HUES6 (cell line): ENCODE results near the gene PRXL2B.

ENCODE experiments used
- H3K27ac ChIP-seq: 2 replicates; pipeline ENCODE4 v1.7.0; 2013; ENCODE audit warnings: low read depth, mild to moderate bottlenecking, low read length, inconsistent platforms
- H3K27me3 ChIP-seq: 2 replicates; pipeline ENCODE4 v1.6.1; 2013; ENCODE audit warnings: low read length; ENCODE audit not compliant: control insufficient read depth, insufficient read depth
- H3K36me3 ChIP-seq: 2 replicates; pipeline ENCODE4 v1.6.1; 2013; ENCODE audit warnings: low read length; ENCODE audit not compliant: control insufficient read depth, insufficient read depth
- H3K4me1 ChIP-seq: 2 replicates; pipeline ENCODE4 v1.6.1; 2013; ENCODE audit warnings: low read length; ENCODE audit not compliant: control insufficient read depth, insufficient read depth
- H3K4me3 ChIP-seq: 2 replicates; pipeline ENCODE4 v1.5.1; 2013; ENCODE audit warnings: low read depth, low read length
- H3K9ac ChIP-seq: one replicate; pipeline ENCODE4 v1.6.1; 2013; ENCODE audit warnings: mild to moderate bottlenecking, low read length
- H3K9me3 ChIP-seq: 2 replicates; pipeline ENCODE4 v1.6.1; 2013; ENCODE audit warnings: low read depth, low read length; ENCODE audit not compliant: control insufficient read depth, insufficient read depth

PRXL2B gene

GRCh38 chr1:2591233-2591580 lies 4.6 kb downstream of the PRXL2B start:
- Histone ChIP-seq H3K4me3 (no peak overlapping the region), H3K9me3 (peaks cover 6% of the 10 kb centered on the region; the same call in 1 of the 2 replicates), H3K36me3 (peaks cover 12% of the 10 kb centered on the region), H3K4me1 (peaks cover 7% of the 10 kb centered on the region; the same call in 1 of the 2 replicates), H3K9ac (no peak overlapping the region), H3K27ac (no peak overlapping the region), H3K27me3 (no peaks in the 10 kb centered on the region)

- Histone ChIP-seq H3K4me3 (no peak overlapping the region), H3K4me1 (peaks cover 7% of the 10 kb centered on the region; the same call in 1 of the 2 replicates), H3K27ac (no peak overlapping the region), H3K9ac (no peak overlapping the region), H3K27me3 (no peaks in the 10 kb centered on the region), H3K9me3 (peaks cover 6% of the 10 kb centered on the region; the same call in 1 of the 2 replicates), H3K36me3 (peaks cover 12% of the 10 kb centered on the region)
Observed at GRCh38 chr1:2591581-2592261, 5.1 kb downstream of the PRXL2B start.

- H3K9me3 ChIP-seq: peaks cover 6% of the 10 kb centered on the region; the same call in 1 of the 2 replicates
- no peaks in the 10 kb centered on the region for H3K27me3 ChIP-seq
- no peak overlapping the region for H3K4me3 ChIP-seq
- no peak overlapping the region for H3K9ac ChIP-seq
- no peak overlapping the region for H3K27ac ChIP-seq
- peaks cover 12% of the 10 kb centered on the region for H3K36me3 ChIP-seq
- peaks cover 3% of the 10 kb centered on the region; the same call in 1 of the 2 replicates for H3K4me1 ChIP-seq
Observed at GRCh38 chr1:2592672-2593071, 6.1 kb downstream of the PRXL2B start.

- no peak overlapping the region for H3K4me3 ChIP-seq
- H3K9me3 ChIP-seq: peaks cover 6% of the 10 kb centered on the region; the same call in 1 of the 2 replicates
- H3K9ac ChIP-seq: no peak overlapping the region
- no peaks in the 10 kb centered on the region for H3K27me3 ChIP-seq
- no peak overlapping the region for H3K27ac ChIP-seq
- no peaks in the 10 kb centered on the region for H3K4me1 ChIP-seq
- H3K36me3 ChIP-seq: peaks cover 12% of the 10 kb centered on the region
Observed at GRCh38 chr1:2593251-2593878, 6.8 kb downstream of the PRXL2B start.

GRCh38 chr1:2594001-2594640 lies 7.5 kb downstream of the PRXL2B start:
- peaks cover 6% of the 10 kb centered on the region; the same call in 1 of the 2 replicates for H3K9me3 ChIP-seq
- peaks cover 5% of the 10 kb centered on the region for H3K36me3 ChIP-seq
- H3K4me3 ChIP-seq: no peak overlapping the region
- no peaks in the 10 kb centered on the region for H3K4me1 ChIP-seq
- no peaks in the 10 kb centered on the region for H3K27me3 ChIP-seq
- no peak overlapping the region for H3K27ac ChIP-seq
- no peak overlapping the region for H3K9ac ChIP-seq

- H3K9ac ChIP-seq: no peak overlapping the region
- no peaks in the 10 kb centered on the region for H3K27me3 ChIP-seq
- no peak overlapping the region for H3K27ac ChIP-seq
- H3K4me3 ChIP-seq: no peak overlapping the region
- peaks cover under 1% of the 10 kb centered on the region for H3K36me3 ChIP-seq
- H3K4me1 ChIP-seq: no peaks in the 10 kb centered on the region
- H3K9me3 ChIP-seq: peaks cover 6% of the 10 kb centered on the region; the same call in 1 of the 2 replicates
Observed at GRCh38 chr1:2594641-2595131, 8.1 kb downstream of the PRXL2B start.

- H3K9me3 ChIP-seq: peaks cover 6% of the 10 kb centered on the region; the same call in 1 of the 2 replicates
- no peaks in the 10 kb centered on the region for H3K27me3 ChIP-seq
- H3K4me3 ChIP-seq: no peak overlapping the region
- H3K9ac ChIP-seq: no peak overlapping the region
- H3K4me1 ChIP-seq: no peaks in the 10 kb centered on the region
- H3K36me3 ChIP-seq: no peaks in the 10 kb centered on the region
- H3K27ac ChIP-seq: no peak overlapping the region
Observed at GRCh38 chr1:2595261-2595811, 8.8 kb downstream of the PRXL2B start.

GRCh38 chr1:2595812-2596529 lies 9.4 kb downstream of the PRXL2B start:
- no peaks in the 10 kb centered on the region for H3K36me3 ChIP-seq
- no peak overlapping the region for H3K4me3 ChIP-seq
- peaks cover 4% of the 10 kb centered on the region; the same call in 1 of the 2 replicates for H3K9me3 ChIP-seq
- H3K27me3 ChIP-seq: no peaks in the 10 kb centered on the region
- H3K9ac ChIP-seq: no peak overlapping the region
- H3K4me1 ChIP-seq: no peaks in the 10 kb centered on the region
- H3K27ac ChIP-seq: no peak overlapping the region

GRCh38 chr1:2596530-2597333 lies 10.2 kb downstream of the PRXL2B start:
- Histone ChIP-seq H3K9me3 (peaks cover 2% of the 10 kb centered on the region; the same call in 1 of the 2 replicates), H3K4me1 (no peaks in the 10 kb centered on the region), H3K27ac (no peak overlapping the region), H3K27me3 (peaks cover 2% of the 10 kb centered on the region; the same call in 1 of the 2 replicates), H3K36me3 (no peaks in the 10 kb centered on the region), H3K9ac (no peak overlapping the region), H3K4me3 (no peak overlapping the region)
